HEK293 (cell line): Measurements from ENCODE around the gene LONRF2.

ENCODE experiments used
- CTCF ChIA-PET: fragments of 350-600 bp; formaldehyde crosslinking; extraction: SDS; loops from one replicate; lab custom pipeline; 2021; ENCODE audit warnings: antibody characterized with exemption; lab: Yijun Ruan, JAX
- POLR2A ChIA-PET: fragments of 300-600 bp; formaldehyde crosslinking; extraction: SDS; loops from one replicate; lab custom pipeline; 2020; ENCODE audit warnings: antibody characterized with exemption, inconsistent platforms; lab: Yijun Ruan, JAX
- H3K27ac ChIP-seq: fragments of 200-500 bp; sonication (Bioruptor generic); 2 replicates; pipeline ENCODE4 v1.5.1; 2014; ENCODE audit warnings: low read depth, low read length, control low read depth, inconsistent platforms; ENCODE audit errors: extremely low read depth
- H3K36me3 ChIP-seq, 2 experiments: fragments of 200-500 bp in 1 of 2; sonication (Bioruptor generic) in 1 of 2; 1 replicate in 1 of 2; 2 replicates in 1 of 2; pipeline ENCODE4 v1.5.1; 2014 to 2017; ENCODE audit warnings: inconsistent platforms in 2 of 2, low read length in 2 of 2; ENCODE audit not compliant: control insufficient read depth in 2 of 2, insufficient read depth in 1 of 2
- H3K4me1 ChIP-seq: fragments of 200-500 bp; sonication (Bioruptor generic); 2 replicates; pipeline ENCODE4 v1.5.1; 2014; ENCODE audit warnings: mild to moderate bottlenecking, low read length, inconsistent platforms; ENCODE audit not compliant: control insufficient read depth, insufficient read depth
- H3K4me3 ChIP-seq: 2 replicates; pipeline ENCODE4 v1.5.1; 2011; ENCODE audit warnings: low read depth, mild to moderate bottlenecking, control low read depth, low read length, moderate library complexity
- H3K9me3 ChIP-seq: fragments of 200-500 bp; sonication (Bioruptor generic); 2 replicates; pipeline ENCODE4 v1.5.1; 2014; ENCODE audit warnings: low read depth, low read length, inconsistent platforms; ENCODE audit not compliant: control insufficient read depth, insufficient read depth
- ELK4 ChIP-seq: IDR thresholded peaks from 2 replicates; pipeline ENCODE4 v1.6.1; 2011; ENCODE audit warnings: mild to moderate bottlenecking, low read depth, low read length, borderline replicate concordance
- FEZF1 ChIP-seq: fragments of 450-650 bp; formaldehyde crosslinking; IDR thresholded peaks from 2 replicates; pipeline ENCODE4 v1.5.1; 2016; ENCODE audit warnings: missing biosample characterization, missing genetic modification characterization
- GFI1B ChIP-seq: fragments of 450-650 bp; formaldehyde crosslinking; IDR thresholded peaks from 2 replicates; pipeline ENCODE4 v1.5.1; 2016; ENCODE audit warnings: missing biosample characterization, missing genetic modification characterization
- HOXA7 ChIP-seq: sonication (generic); formaldehyde crosslinking; IDR thresholded peaks from 2 replicates; pipeline ENCODE4 v1.8.1; 2022; ENCODE audit warnings: missing genetic modification reagents, borderline replicate concordance
- KLF7 ChIP-seq: fragments of 450-650 bp; formaldehyde crosslinking; IDR thresholded peaks from 2 replicates; pipeline ENCODE4 v1.5.1; 2016; ENCODE audit warnings: missing biosample characterization, missing genetic modification characterization, borderline replicate concordance
- OVOL3 ChIP-seq: fragments of 450-650 bp; formaldehyde crosslinking; IDR thresholded peaks from 2 replicates; pipeline ENCODE4 v1.5.1; 2016; ENCODE audit warnings: missing biosample characterization, missing genetic modification characterization
- RBAK ChIP-seq: fragments of 450-650 bp; formaldehyde crosslinking; IDR thresholded peaks from 2 replicates; pipeline ENCODE4 v1.5.1; 2016; ENCODE audit warnings: missing biosample characterization, missing genetic modification characterization
- SETDB1 ChIP-seq: IDR thresholded peaks from one replicate; pipeline ENCODE4 v1.6.1; 2017; ENCODE audit warnings: mild to moderate bottlenecking, low read length, moderate library complexity, mixed read lengths; ENCODE audit not compliant: insufficient read length
- SP3 ChIP-seq: fragments of 450-650 bp; formaldehyde crosslinking; IDR thresholded peaks from 2 replicates; pipeline ENCODE4 v1.5.1; 2016; ENCODE audit warnings: missing biosample characterization, missing genetic modification characterization
- ZBTB21 ChIP-seq: fragments of 450-650 bp; formaldehyde crosslinking; IDR thresholded peaks from 2 replicates; pipeline ENCODE4 v1.5.1; 2017; ENCODE audit warnings: missing biosample characterization, missing genetic modification characterization
- ZBTB26 ChIP-seq: fragments of 450-650 bp; formaldehyde crosslinking; optimal IDR thresholded peaks from 2 replicates; pipeline ENCODE3; 2016; ENCODE audit warnings: missing biosample characterization, mild to moderate bottlenecking, missing genetic modification characterization
- ZNF10 ChIP-seq: fragments of 450-650 bp; formaldehyde crosslinking; IDR thresholded peaks from 2 replicates; pipeline ENCODE4 v1.5.1; 2017; ENCODE audit warnings: missing biosample characterization, missing genetic modification characterization
- ZNF140 ChIP-seq: fragments of 450-650 bp; formaldehyde crosslinking; IDR thresholded peaks from 2 replicates; pipeline ENCODE4 v1.5.1; 2016; ENCODE audit warnings: missing biosample characterization, missing genetic modification characterization
- ZNF169 ChIP-seq: fragments of 450-650 bp; formaldehyde crosslinking; IDR thresholded peaks from 2 replicates; pipeline ENCODE4 v1.5.1; 2016; ENCODE audit warnings: missing biosample characterization, missing genetic modification characterization
- ZNF175 ChIP-seq: fragments of 450-650 bp; formaldehyde crosslinking; IDR thresholded peaks from 2 replicates; pipeline ENCODE4 v1.5.1; 2016; ENCODE audit warnings: missing biosample characterization, missing genetic modification characterization
- ZNF184 ChIP-seq: fragments of 450-650 bp; IDR thresholded peaks from 2 replicates; pipeline ENCODE4 v1.5.1; 2018; ENCODE audit warnings: missing biosample characterization, mild to moderate bottlenecking, missing genetic modification characterization
- ZNF211 ChIP-seq: fragments of 450-650 bp; formaldehyde crosslinking; IDR thresholded peaks from 2 replicates; pipeline ENCODE4 v1.5.1; 2016; ENCODE audit warnings: low read depth, missing biosample characterization, missing genetic modification characterization
- ZNF362 ChIP-seq: fragments of 450-650 bp; formaldehyde crosslinking; IDR thresholded peaks from 2 replicates; pipeline ENCODE4 v1.5.1; 2016; ENCODE audit warnings: missing biosample characterization, missing genetic modification characterization
- ZNF391 ChIP-seq: fragments of 450-650 bp; formaldehyde crosslinking; IDR thresholded peaks from 2 replicates; pipeline ENCODE4 v1.5.1; 2016; ENCODE audit warnings: low read depth, missing biosample characterization, missing genetic modification characterization, borderline replicate concordance
- ZNF473 ChIP-seq: fragments of 450-650 bp; formaldehyde crosslinking; IDR thresholded peaks from 2 replicates; pipeline ENCODE4 v1.5.1; 2017; ENCODE audit warnings: missing biosample characterization, missing genetic modification characterization
- ZNF621 ChIP-seq: fragments of 450-650 bp; formaldehyde crosslinking; IDR thresholded peaks from 2 replicates; pipeline ENCODE4 v1.5.1; 2017; ENCODE audit warnings: missing biosample characterization, missing genetic modification characterization
- ZNF704 ChIP-seq: fragments of 450-650 bp; formaldehyde crosslinking; IDR thresholded peaks from 2 replicates; pipeline ENCODE4 v1.5.1; 2016; ENCODE audit warnings: missing biosample characterization, missing genetic modification characterization
- ZNF837 ChIP-seq: fragments of 450-650 bp; formaldehyde crosslinking; IDR thresholded peaks from 2 replicates; pipeline ENCODE4 v1.5.1; 2016; ENCODE audit warnings: missing biosample characterization, missing genetic modification characterization
- ZSCAN5A ChIP-seq: fragments of 450-650 bp; formaldehyde crosslinking; IDR thresholded peaks from 2 replicates; pipeline ENCODE4 v1.5.1; 2016; ENCODE audit warnings: missing biosample characterization, missing genetic modification characterization
- ZXDB ChIP-seq: fragments of 450-650 bp; formaldehyde crosslinking; IDR thresholded peaks from 2 replicates; pipeline ENCODE4 v1.5.1; 2016; ENCODE audit warnings: missing biosample characterization, missing genetic modification characterization

The LONRF2 gene

GRCh38 chr2:100359576-100359975, 37.3 kb upstream of the LONRF2 start:
- H3K27ac ChIP-seq: no peak overlapping the region
- POLR2A ChIA-PET: no interaction called here
- TF ChIP-seq GFI1B: no peak
- TF ChIP-seq OVOL3 (tag by site-specific recombination): no peak
- no peak for TF ChIP-seq ZNF391
- TF ChIP-seq ZNF473 (tag by site-specific recombination): no peak
- TF ChIP-seq, all 188 proteins: peak for 0
- Histone ChIP-seq H3K36me3 (no peaks in the 10 kb centered on the region), H3K9me3 (no peaks in the 10 kb centered on the region), H3K4me3 (no peak overlapping the region), H3K4me1 (no peaks in the 10 kb centered on the region)
- CTCF ChIA-PET: interaction anchor here (1.7 kb wide), 1 partner anchor 21 kb away, joined by 5 read pairs; no protein-coding TSS in a partner anchor

GRCh38 chr2:100358554-100358953, 36.3 kb upstream of the LONRF2 start:
- Histone ChIP-seq H3K36me3 (no peaks in the 10 kb centered on the region), H3K4me3 (no peak overlapping the region), H3K4me1 (no peaks in the 10 kb centered on the region), H3K9me3 (no peaks in the 10 kb centered on the region), H3K27ac (no peak overlapping the region)
- TF ChIP-seq ZNF211 (tag by site-specific recombination): no peak
- TF ChIP-seq ELK4: no peak
- no peak for TF ChIP-seq ZNF621 (tag by site-specific recombination)
- no peak for TF ChIP-seq ZNF704 (tag by site-specific recombination)
- no peak for TF ChIP-seq ZNF175 (tag by site-specific recombination)
- TF ChIP-seq HOXA7 (CRISPR knock-in tag): no peak
- no peak for TF ChIP-seq KLF7 (tag by site-specific recombination)
- TF ChIP-seq FEZF1 (tag by site-specific recombination): no peak
- TF ChIP-seq RBAK (tag by site-specific recombination): no peak
- no peak for TF ChIP-seq ZBTB26 (tag by site-specific recombination)
- ChIA-PET POLR2A (no interaction called here), CTCF (interaction anchor here (1.7 kb wide), 1 partner anchor 22 kb away, joined by 5 read pairs; no protein-coding TSS in a partner anchor)

- CTCF ChIA-PET: no interaction called here
- TF ChIP-seq ZNF169 (no peak), ZBTB21 (tag by site-specific recombination) (no peak), GFI1B (no peak), ZNF140 (tag by site-specific recombination) (no peak), ZNF837 (tag by site-specific recombination) (no peak), ZNF10 (no peak), ZSCAN5A (no peak), ZBTB26 (tag by site-specific recombination) (no peak), ZNF362 (no peak), ZNF184 (tag by site-specific recombination) (no peak), SP3 (tag by site-specific recombination) (no peak), SETDB1 (no peak), ZXDB (tag by site-specific recombination) (no peak)
Observed at GRCh38 chr2:100352521-100352920, 30.2 kb upstream of the LONRF2 start.

More at GRCh38 chr2:100352521-100352920, 30.2 kb upstream of the LONRF2 start:
- POLR2A ChIA-PET: no interaction called here
- no peak overlapping the region for H3K4me3 ChIP-seq
- H3K4me1 ChIP-seq: no peaks in the 10 kb centered on the region
- H3K27ac ChIP-seq: no peak overlapping the region
- no peaks in the 10 kb centered on the region for H3K36me3 ChIP-seq
- no peaks in the 10 kb centered on the region for H3K9me3 ChIP-seq
